ENCODE results near the gene C1orf146.

DNA sequence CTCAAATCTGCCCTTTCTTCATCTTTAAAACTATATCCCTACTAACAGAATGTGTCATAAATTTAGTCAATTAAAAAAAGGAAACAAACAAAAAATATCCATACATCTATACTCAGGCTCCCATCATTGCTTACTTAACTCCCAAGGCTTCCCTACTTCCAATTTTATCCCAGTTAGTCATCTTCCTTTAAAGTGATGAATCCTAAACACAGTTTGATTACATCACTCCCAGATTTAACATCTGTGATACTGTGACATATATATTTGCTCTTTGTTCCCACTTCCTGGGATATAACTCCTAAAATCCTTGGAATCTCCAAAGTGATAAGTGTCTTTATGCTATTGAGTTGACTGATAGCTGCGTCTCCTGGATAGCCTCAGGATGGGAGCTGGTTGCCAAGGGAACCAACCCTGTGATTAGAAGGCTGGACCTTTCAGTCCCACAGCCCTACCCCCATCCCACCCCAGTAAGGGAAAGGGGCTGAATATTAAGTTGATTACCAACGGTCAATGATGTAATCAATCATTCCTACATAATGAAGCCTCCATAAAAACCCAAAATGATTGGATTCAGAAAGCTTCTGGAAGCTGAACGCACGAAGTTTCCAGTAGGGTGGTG, 59.5 kb downstream of the C1orf146 start:
- no peak for TF ChIP-seq CTCF (IDR thresholded peaks at IDR 0.05)
- no peak for TF ChIP-seq EP300 (IDR thresholded peaks at IDR 0.05)

Data from sigmoid colon (tissue), 4 donors.